ENCODE measurements around the gene POLR3B. TPM values are rescaled to one million over a fixed set of nuclear protein-coding genes. Genes with fewer than 3 reads are reported as not detected.

POLR3B gene
- total and polyA plus RNA-seq, 2 experiments from 2014 or later: 8.3 to 13.7 TPM

DNA sequence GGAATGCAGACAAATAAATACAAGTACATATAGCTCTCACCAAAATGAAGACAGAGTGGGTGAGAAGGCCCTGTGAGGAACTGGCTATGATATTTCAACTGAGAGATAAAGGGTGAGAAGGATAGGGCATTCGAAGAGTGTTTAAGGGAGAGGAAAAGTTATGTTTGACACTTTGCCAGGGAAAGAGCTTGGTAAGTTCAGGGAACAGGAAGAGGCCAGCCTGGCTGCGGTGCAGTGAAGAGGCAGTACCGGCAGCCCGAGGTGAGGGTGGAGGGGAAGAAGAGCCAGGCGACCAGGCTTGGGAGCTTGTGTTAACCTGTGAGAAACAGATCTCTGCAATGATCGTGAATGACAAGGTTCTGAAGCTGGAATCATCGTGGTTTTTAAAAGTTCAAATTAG, 140.5 kb downstream of the POLR3B start:
- H4K20me1 ChIP-seq (ENCODE audit: insufficient read depth): no peaks in the 10 kb centered on the region
- DNase-seq: no peak
- no peaks in the 10 kb centered on the region for H3K9me2 ChIP-seq (ENCODE audit: insufficient read depth)
- no peak overlapping the region for H3K9ac ChIP-seq
- WGBS, 2 experiments (ENCODE audit: low coverage in 1 of 2, low lambda C conversion rate in 2 of 2, missing lambda C conversion rate in 2 of 2): 92% methylated on average over 7 of the region's 7 CpGs
- no peak for TF ChIP-seq EZH2phosphoT487 (IDR thresholded peaks at IDR 0.05; ENCODE audit: insufficient read depth, low read depth)
- TF ChIP-seq EZH2 (IDR thresholded peaks at IDR 0.05; ENCODE audit: insufficient read depth, poor library complexity, severe bottlenecking): no peak
- no peaks in the 10 kb centered on the region for H3F3A ChIP-seq (ENCODE audit: insufficient read depth)
- no peaks in the 10 kb centered on the region for H3K27me3 ChIP-seq (replicated peaks; ENCODE audit: insufficient read depth)
- no peaks in the 10 kb centered on the region for H3K4me1 ChIP-seq (ENCODE audit: insufficient read depth)
- H3K4me2 ChIP-seq (ENCODE audit: unreplicated experiment): no peak overlapping the region
- peaks cover 24% of the 10 kb centered on the region; the same call in 1 of the 2 replicates for H3K36me3 ChIP-seq (ENCODE audit: low read depth)
- in situ Hi-C loops (cut with MboI): no loop called here
- no peak overlapping the region for H2AFZ ChIP-seq
- no peak overlapping the region for H3K27ac ChIP-seq
- H3K79me2 ChIP-seq (ENCODE audit: insufficient read depth): no peaks in the 10 kb centered on the region
- no peaks in the 10 kb centered on the region for H3K9me3 ChIP-seq (ENCODE audit: low read depth)
- no peak overlapping the region for H3K4me3 ChIP-seq

DNA sequence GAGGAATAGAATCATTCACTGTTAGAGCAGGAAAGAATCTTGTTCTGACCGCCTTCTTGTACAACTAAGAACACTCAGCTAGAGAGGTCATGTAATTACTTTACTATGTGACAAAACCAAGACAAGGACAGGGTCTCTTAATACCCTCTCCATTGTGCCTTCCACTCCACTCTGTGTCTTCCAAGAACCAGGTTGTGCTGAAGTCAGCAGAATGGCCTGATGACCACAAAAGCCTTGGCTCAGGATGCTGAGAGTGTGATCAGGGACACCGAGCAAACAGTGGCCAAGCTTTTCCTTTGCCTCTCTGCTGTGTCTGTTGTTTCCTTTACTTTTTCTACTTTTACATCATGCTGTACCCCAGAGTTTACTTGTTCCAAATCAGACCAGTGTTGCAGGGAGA, 142.1 kb downstream of the POLR3B start:
- in situ Hi-C loops (cut with MboI): no loop called here
- no peaks in the 10 kb centered on the region for H4K20me1 ChIP-seq (ENCODE audit: insufficient read depth)
- no peaks in the 10 kb centered on the region for H3K27me3 ChIP-seq (replicated peaks; ENCODE audit: insufficient read depth)
- no peak for DNase-seq
- 100% methylated on average over 2 of the region's 2 CpGs for WGBS, 2 experiments (ENCODE audit: low coverage in 1 of 2, low lambda C conversion rate in 2 of 2, missing lambda C conversion rate in 2 of 2)
- TF ChIP-seq EZH2 (IDR thresholded peaks at IDR 0.05; ENCODE audit: insufficient read depth, poor library complexity, severe bottlenecking) (no peak), EZH2phosphoT487 (IDR thresholded peaks at IDR 0.05; ENCODE audit: insufficient read depth, low read depth) (no peak)
- H3K4me2 ChIP-seq (ENCODE audit: unreplicated experiment): no peak overlapping the region
- H3K4me3 ChIP-seq: no peak overlapping the region
- no peak overlapping the region for H3K9ac ChIP-seq
- H3K27ac ChIP-seq: no peak overlapping the region
- peaks cover 27% of the 10 kb centered on the region; the same call in 1 of the 2 replicates for H3K36me3 ChIP-seq (ENCODE audit: low read depth)
- no peaks in the 10 kb centered on the region for H3K4me1 ChIP-seq (ENCODE audit: insufficient read depth)
- no peak overlapping the region for H2AFZ ChIP-seq
- H3F3A ChIP-seq (ENCODE audit: insufficient read depth): no peaks in the 10 kb centered on the region
- no peaks in the 10 kb centered on the region for H3K79me2 ChIP-seq (ENCODE audit: insufficient read depth)
- no peaks in the 10 kb centered on the region for H3K9me2 ChIP-seq (ENCODE audit: insufficient read depth)
- H3K9me3 ChIP-seq (ENCODE audit: low read depth): no peaks in the 10 kb centered on the region

- H3F3A ChIP-seq (ENCODE audit: insufficient read depth): no peaks in the 10 kb centered on the region
- H3K36me3 ChIP-seq (ENCODE audit: low read depth): peaks cover 10% of the 10 kb centered on the region; the same call in 1 of the 2 replicates
- no peak overlapping the region for H3K27ac ChIP-seq
- no peak overlapping the region for H3K9ac ChIP-seq
- 80 to 85% methylated on average over 9 of the region's 9 CpGs for WGBS, 2 experiments (ENCODE audit: low coverage in 1 of 2, low lambda C conversion rate in 2 of 2, missing lambda C conversion rate in 2 of 2)
- DNase-seq: no peak
- no peaks in the 10 kb centered on the region for H3K79me2 ChIP-seq (ENCODE audit: insufficient read depth)
- H2AFZ ChIP-seq: no peak overlapping the region
- no peaks in the 10 kb centered on the region for H3K9me3 ChIP-seq (ENCODE audit: low read depth)
- in situ Hi-C loops (cut with MboI): no loop called here
- H3K4me1 ChIP-seq (ENCODE audit: insufficient read depth): no peaks in the 10 kb centered on the region
- H3K4me2 ChIP-seq (ENCODE audit: unreplicated experiment): no peak overlapping the region
- no peak overlapping the region for H3K4me3 ChIP-seq
- no peaks in the 10 kb centered on the region for H3K9me2 ChIP-seq (ENCODE audit: insufficient read depth)
- TF ChIP-seq EZH2phosphoT487 (IDR thresholded peaks at IDR 0.05; ENCODE audit: insufficient read depth, low read depth) (no peak), EZH2 (IDR thresholded peaks at IDR 0.05; ENCODE audit: insufficient read depth, poor library complexity, severe bottlenecking) (no peak)
- no peaks in the 10 kb centered on the region for H4K20me1 ChIP-seq (ENCODE audit: insufficient read depth)
- H3K27me3 ChIP-seq (replicated peaks; ENCODE audit: insufficient read depth): no peaks in the 10 kb centered on the region
Measured at GRCh38 chr12:106506691-106507090, 149.1 kb downstream of the POLR3B start.

GRCh38 chr12:106508966-106509365, 151.4 kb downstream of the POLR3B start:
- in situ Hi-C loops (cut with MboI): no loop called here
- Histone ChIP-seq H2AFZ (no peak overlapping the region), H3K79me2 (ENCODE audit: insufficient read depth) (no peaks in the 10 kb centered on the region), H3K9ac (no peak overlapping the region), H3K4me2 (ENCODE audit: unreplicated experiment) (no peak overlapping the region), H3K4me3 (no peak overlapping the region), H3K9me2 (ENCODE audit: insufficient read depth) (no peaks in the 10 kb centered on the region), H3K27ac (no peak overlapping the region), H3F3A (ENCODE audit: insufficient read depth) (no peaks in the 10 kb centered on the region), H3K9me3 (ENCODE audit: low read depth) (no peaks in the 10 kb centered on the region), H3K36me3 (ENCODE audit: low read depth) (peaks cover 7% of the 10 kb centered on the region; the same call in 1 of the 2 replicates), H3K27me3 (replicated peaks; ENCODE audit: insufficient read depth) (no peaks in the 10 kb centered on the region), H4K20me1 (ENCODE audit: insufficient read depth) (no peaks in the 10 kb centered on the region), H3K4me1 (ENCODE audit: insufficient read depth) (no peaks in the 10 kb centered on the region)
- WGBS, 2 experiments (ENCODE audit: low coverage in 1 of 2, low lambda C conversion rate in 2 of 2, missing lambda C conversion rate in 2 of 2): 79 to 84% methylated on average over 2 of the region's 2 CpGs
- peak; percentile 6 for DNase-seq
- TF ChIP-seq EZH2phosphoT487 (IDR thresholded peaks at IDR 0.05; ENCODE audit: insufficient read depth, low read depth): no peak
- no peak for TF ChIP-seq EZH2 (IDR thresholded peaks at IDR 0.05; ENCODE audit: insufficient read depth, poor library complexity, severe bottlenecking)

DNA sequence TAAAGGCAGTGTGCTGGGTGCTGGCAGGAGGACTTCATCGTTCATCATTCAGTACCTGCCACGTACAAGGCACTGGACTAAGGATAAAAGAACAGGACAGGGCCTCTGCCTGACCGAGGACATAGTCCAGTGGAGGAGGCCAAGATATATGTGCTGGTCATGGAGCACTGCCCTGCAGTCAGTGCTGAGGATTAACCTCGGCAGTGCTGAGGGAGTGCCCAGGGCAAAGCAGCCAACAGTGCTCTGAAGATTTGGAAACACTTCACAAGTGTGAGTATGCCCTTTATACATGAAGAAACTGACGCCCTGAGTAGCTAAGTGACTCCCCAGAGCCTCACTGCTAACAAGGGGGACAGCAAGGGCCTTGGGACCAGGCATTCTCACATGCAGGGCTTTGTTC, 153.8 kb downstream of the POLR3B start:
- Histone ChIP-seq H3K36me3 (ENCODE audit: low read depth) (peaks cover 4% of the 10 kb centered on the region; the same call in 1 of the 2 replicates), H2AFZ (no peak overlapping the region), H4K20me1 (ENCODE audit: insufficient read depth) (no peaks in the 10 kb centered on the region), H3K4me3 (no peak overlapping the region), H3K4me1 (ENCODE audit: insufficient read depth) (no peaks in the 10 kb centered on the region), H3K27ac (no peak overlapping the region), H3K9me2 (ENCODE audit: insufficient read depth) (no peaks in the 10 kb centered on the region), H3F3A (ENCODE audit: insufficient read depth) (no peaks in the 10 kb centered on the region), H3K4me2 (ENCODE audit: unreplicated experiment) (no peak overlapping the region), H3K79me2 (ENCODE audit: insufficient read depth) (no peaks in the 10 kb centered on the region), H3K9me3 (ENCODE audit: low read depth) (no peaks in the 10 kb centered on the region), H3K9ac (no peak overlapping the region), H3K27me3 (replicated peaks; ENCODE audit: insufficient read depth) (no peaks in the 10 kb centered on the region)
- no peak for DNase-seq
- in situ Hi-C loops (cut with MboI): no loop called here
- 56 to 70% methylated on average over 5 of the region's 5 CpGs for WGBS, 2 experiments (ENCODE audit: low coverage in 1 of 2, low lambda C conversion rate in 2 of 2, missing lambda C conversion rate in 2 of 2)
- no peak for TF ChIP-seq EZH2phosphoT487 (IDR thresholded peaks at IDR 0.05; ENCODE audit: insufficient read depth, low read depth)
- no peak for TF ChIP-seq EZH2 (IDR thresholded peaks at IDR 0.05; ENCODE audit: insufficient read depth, poor library complexity, severe bottlenecking)
